Liver (tissue), 9 donors: ENCODE results near the gene GBA2. TPM values are rescaled to one million over a fixed set of nuclear protein-coding genes. Genes with fewer than 3 reads are reported as not detected.

Experiments
- DNase-seq: peaks from one replicate; pipeline ENCODE4 v3.0.0-alpha.2; 2017; ENCODE audit warnings: low spot score
- H3K27ac ChIP-seq, 2 donors: one replicate each; pipeline ENCODE4 v1.7.0; 2013; ENCODE audit warnings: inconsistent platforms in 2 of 2, low read length in 2 of 2, control low read depth in 1 of 2, low read depth in 1 of 2, mild to moderate bottlenecking in 1 of 2
- H3K27me3 ChIP-seq, 4 donors: one replicate each; pipeline versions ENCODE4 v1.6.1 to v1.7.0; 2013; ENCODE audit warnings: low read length in 3 of 4, inconsistent platforms in 1 of 4, mild to moderate bottlenecking in 1 of 4, moderate library complexity in 1 of 4; ENCODE audit not compliant: control insufficient read depth in 4 of 4, insufficient read depth in 4 of 4
- H3K36me3 ChIP-seq, 4 donors: one replicate each; pipeline versions ENCODE4 v1.6.1 to v1.7.0; 2013; ENCODE audit warnings: low read length in 3 of 4, mild to moderate bottlenecking in 3 of 4, low read depth in 1 of 4, moderate library complexity in 1 of 4; ENCODE audit not compliant: control insufficient read depth in 4 of 4, insufficient read depth in 3 of 4
- H3K4me1 ChIP-seq, 4 donors: one replicate each; pipeline versions ENCODE4 v1.6.1 to v1.7.0; 2013; ENCODE audit warnings: low read length in 3 of 4, mild to moderate bottlenecking in 3 of 4, moderate library complexity in 1 of 4; ENCODE audit not compliant: control insufficient read depth in 4 of 4, insufficient read depth in 4 of 4
- H3K4me3 ChIP-seq, 3 donors: one replicate each; pipeline versions ENCODE4 v1.6.1 to v1.7.0; 2013; ENCODE audit warnings: low read length in 3 of 3, control low read depth in 1 of 3, low read depth in 1 of 3, mild to moderate bottlenecking in 1 of 3
- H3K9ac ChIP-seq, 2 donors: one replicate each; pipeline ENCODE4 v1.7.0; 2013; ENCODE audit warnings: low read length in 2 of 2, mild to moderate bottlenecking in 2 of 2, moderate library complexity in 2 of 2, control low read depth in 1 of 2, low read depth in 1 of 2
- H3K9me3 ChIP-seq, 4 donors: one replicate each; pipeline versions ENCODE4 v1.6.1 to v1.7.0; 2013; ENCODE audit warnings: low read length in 3 of 4; ENCODE audit not compliant: control insufficient read depth in 4 of 4
- ATF3 ChIP-seq: IDR thresholded peaks from 2 replicates; pipeline ENCODE4 v1.6.1; 2016; ENCODE audit warnings: antibody characterized with exemption
- CTCF ChIP-seq: fragments of 150-350 bp; IDR thresholded peaks from 2 replicates; pipeline ENCODE4 v1.5.1; 2017; ENCODE audit warnings: improper control_type of control experiment, low read depth, low read length; ENCODE audit not compliant: missing input control
- EGR1 ChIP-seq, 2 donors: IDR thresholded peaks; 2 replicates each; pipeline ENCODE4 v1.6.1; 2016 to 2018; ENCODE audit warnings: antibody characterized with exemption in 2 of 2, low read depth in 2 of 2
- FOXA1 ChIP-seq: IDR thresholded peaks from 2 replicates; pipeline ENCODE4 v1.6.1; 2016; ENCODE audit warnings: antibody characterized with exemption
- FOXA2 ChIP-seq: IDR thresholded peaks from 2 replicates; pipeline ENCODE4 v1.6.1; 2016; ENCODE audit warnings: antibody characterized with exemption
- GABPA ChIP-seq, 2 donors: IDR thresholded peaks in 1 of 2; conservative IDR thresholded peaks in 1 of 2; 2 replicates each; pipeline ENCODE4 v1.6.1; 2016; ENCODE audit warnings: antibody characterized with exemption in 2 of 2, mild to moderate bottlenecking in 1 of 2, moderate library complexity in 1 of 2
- HNF4A ChIP-seq, 2 donors: conservative IDR thresholded peaks; 2 replicates each; pipeline ENCODE4 v1.6.1; 2016; ENCODE audit warnings: antibody characterized with exemption in 2 of 2, mild to moderate bottlenecking in 2 of 2
- HNF4G ChIP-seq: IDR thresholded peaks from 2 replicates; pipeline ENCODE4 v1.6.1; 2016; ENCODE audit warnings: antibody characterized with exemption
- JUND ChIP-seq, 2 donors: IDR thresholded peaks; 2 replicates each; pipeline ENCODE4 v1.6.1; 2016; ENCODE audit warnings: antibody characterized with exemption in 2 of 2
- MAX ChIP-seq: IDR thresholded peaks from 2 replicates; pipeline ENCODE4 v1.6.1; 2016; ENCODE audit warnings: antibody characterized with exemption
- NR2F2 ChIP-seq: IDR thresholded peaks from 2 replicates; pipeline ENCODE4 v1.6.1; 2016; ENCODE audit warnings: antibody characterized with exemption
- RAD21 ChIP-seq, 2 donors: IDR thresholded peaks; 2 replicates each; pipeline ENCODE4 v1.6.1; 2016; ENCODE audit warnings: antibody characterized with exemption in 2 of 2, mild to moderate bottlenecking in 2 of 2
- REST ChIP-seq: IDR thresholded peaks from 2 replicates; pipeline ENCODE4 v1.6.1; 2016; ENCODE audit warnings: antibody characterized with exemption, mild to moderate bottlenecking
- RXRA ChIP-seq, 2 donors: IDR thresholded peaks; 2 replicates each; pipeline ENCODE4 v1.6.1; 2017 to 2018; ENCODE audit warnings: antibody characterized with exemption in 2 of 2, mild to moderate bottlenecking in 1 of 2
- SP1 ChIP-seq: IDR thresholded peaks from 2 replicates; pipeline ENCODE4 v1.6.1; 2018; ENCODE audit warnings: antibody characterized with exemption, mild to moderate bottlenecking
- TAF1 ChIP-seq: conservative IDR thresholded peaks from 2 replicates; pipeline ENCODE4 v1.6.1; 2016; ENCODE audit warnings: antibody characterized with exemption, mild to moderate bottlenecking
- YY1 ChIP-seq: IDR thresholded peaks from 2 replicates; pipeline ENCODE4 v1.6.1; 2016; ENCODE audit warnings: antibody characterized with exemption, mild to moderate bottlenecking
- ZBTB33 ChIP-seq: IDR thresholded peaks from 2 replicates; pipeline ENCODE4 v1.6.1; 2016; ENCODE audit warnings: antibody characterized with exemption
- WGBS: extraction: QIAGEN DNeasy Blood & Tissue Kit; methylation state at CpG from one replicate; pipeline ENCODE4 v1.1.7; 2013; 5-methylcytosine and 5-hydroxymethylcytosine counted together
- polyA plus RNA-seq, 2 donors: library from polyadenylated mRNA; stranded (reverse) in 1 of 2; unstranded in 1 of 2; fragments of 200-250 nt in 1 of 2; fragments of >200 nt in 1 of 2; fragmentation: Nextera tagmentation in 1 of 2; extraction: Ambion mirVana in 1 of 2; gene quantifications; one replicate each; pipeline versions ENCODE4 v1.2.1 to v1.2.3, GENCODE V29; 2013 to 2015
- total RNA-seq, 2 donors: library from RNA; depleted of rRNA; stranded (reverse); fragments of >200 nt; gene quantifications; one replicate each; pipeline ENCODE4 v1.2.3, GENCODE V29; 2014
- donor health status: healthy.
- donor health status: healthy.
- donor health status: healthy.
- donor health status: healthy.
- donor health status: healthy.

GBA2 gene
- total and polyA plus RNA-seq, 4 donors: 24.1 to 65.3 (median 25.8) TPM

- DNase-seq: no peak
- Histone ChIP-seq H3K27ac (peak overlapping the region; percentile 95 to 98), H3K4me3 (peak overlapping the region; percentile 75 to 91 (median 85)), H3K36me3 (peaks cover 2 to 8% (median 6%) of the 10 kb centered on the region in 4 donors), H3K9me3 (no peaks in the 10 kb centered on the region), H3K9ac (peak overlapping the region in 1 of 2 donors; percentile 47), H3K4me1 (peaks cover 21 to 64% (median 56%) of the 10 kb centered on the region in 4 donors), H3K27me3 (no peaks in the 10 kb centered on the region)
- TF ChIP-seq GABPA (IDR thresholded peaks at IDR 0.05 in 1 of 2, conservative IDR thresholded peaks at IDR 0.05 in 1 of 2) (no peak), EGR1 (IDR thresholded peaks at IDR 0.05; ENCODE audit: low read depth in 2 of 2) (no peak), ZBTB33 (no peak), ATF3 (no peak), JUND (IDR thresholded peaks at IDR 0.05) (no peak), NR2F2 (no peak), RAD21 (IDR thresholded peaks at IDR 0.05) (peak; percentile 27 to 62), HNF4A (conservative IDR thresholded peaks at IDR 0.05) (no peak), YY1 (no peak), FOXA1 (no peak), FOXA2 (no peak), TAF1 (no peak), HNF4G (no peak), SP1 (peak; percentile 19), MAX (no peak), RXRA (IDR thresholded peaks at IDR 0.05) (peak; percentile 13 to 54), REST (no peak), CTCF (peak; percentile 34)
- 56% methylated on average over 6 of the region's 6 CpGs for WGBS
Observed at GRCh38 chr9:35729700-35730485, 19.1 kb downstream of the GBA2 start.
